K562 (cell line): Measurements from ENCODE around the gene ANO7. TPM values are rescaled to one million over a fixed set of nuclear protein-coding genes. Genes with fewer than 3 reads are reported as not detected.

Experiments used
- ARID3B ChIP-seq: fragments of 250-450 bp; sonication (Bioruptor Pico); IDR thresholded peaks from 2 replicates; pipeline ENCODE4 v1.4.0; 2020; ENCODE audit warnings: borderline replicate concordance
- CREM ChIP-seq: IDR thresholded peaks from 2 replicates; pipeline ENCODE4 v1.6.1; 2014; ENCODE audit warnings: antibody characterized with exemption, low read depth
- CXXC5 ChIP-seq: fragments of 250-450 bp; sonication (Bioruptor Pico); IDR thresholded peaks from 2 replicates; pipeline ENCODE4 v1.8.0; 2022; ENCODE audit warnings: inconsistent platforms, mild to moderate bottlenecking, moderate library complexity
- ETS2 ChIP-seq: IDR thresholded peaks from 2 replicates; pipeline ENCODE4 v1.6.1; 2016; ENCODE audit warnings: borderline replicate concordance, missing genetic modification characterization, mild to moderate bottlenecking, moderate library complexity, missing compliant biosample characterization; ENCODE audit not compliant: poor library complexity, severe bottlenecking
- FOSL1 ChIP-seq: fragments of 200-800 bp; sonication (Bioruptor generic); conservative IDR thresholded peaks from 2 replicates; pipeline ENCODE4 v1.6.1; 2016; ENCODE audit warnings: missing genetic modification characterization, missing compliant biosample characterization
- FOXM1 ChIP-seq, 2 experiments: fragments of 450-650 bp in 1 of 2; sonication (generic) in 1 of 2; formaldehyde crosslinking in 1 of 2; IDR thresholded peaks; 2 replicates each; pipeline versions ENCODE4 v1.6.1 to v1.9.0; 2017 to 2022; ENCODE audit warnings: low read depth in 2 of 2, mild to moderate bottlenecking in 2 of 2, missing genetic modification reagents in 1 of 2, moderate library complexity in 1 of 2
- KDM1A ChIP-seq, 2 experiments: fragments of 450-650 bp; IDR thresholded peaks; 2 replicates each; pipeline ENCODE4 v1.6.1; 2016; ENCODE audit warnings: mild to moderate bottlenecking in 2 of 2
- MYC ChIP-seq, 2 experiments: fragments of 250-450 bp in 1 of 2; sonication (Bioruptor Pico) in 1 of 2; IDR thresholded peaks; 2 replicates each; pipeline versions ENCODE4 v1.5.1 to v1.6.1; 2012 to 2021; ENCODE audit warnings: low read depth in 2 of 2, borderline replicate concordance in 1 of 2, improper control_type of control experiment in 1 of 2, low read length in 1 of 2, mild to moderate bottlenecking in 1 of 2, moderate library complexity in 1 of 2
- OTX1 ChIP-seq: fragments of 450-650 bp; formaldehyde crosslinking; IDR thresholded peaks from 2 replicates; pipeline ENCODE4 v1.4.0; 2022; ENCODE audit warnings: mild to moderate bottlenecking
- PURB ChIP-seq: sonication (generic); formaldehyde crosslinking; IDR thresholded peaks from 2 replicates; pipeline ENCODE4 v1.9.0; 2021; ENCODE audit warnings: low read depth, mild to moderate bottlenecking, missing genetic modification reagents
- RBBP5 ChIP-seq: fragments of 200-600 bp; sonication (generic); IDR thresholded peaks from 2 replicates; pipeline ENCODE4 v1.6.1; 2012; ENCODE audit warnings: borderline replicate concordance, mild to moderate bottlenecking, low read length, control low read depth, inconsistent platforms; ENCODE audit not compliant: insufficient read depth, poor library complexity, severe bottlenecking
- SNIP1 ChIP-seq: fragments of 450-650 bp; IDR thresholded peaks from 2 replicates; pipeline ENCODE4 v1.7.1; 2017; ENCODE audit warnings: low read depth, mild to moderate bottlenecking
- SREBF2 ChIP-seq: sonication (generic); formaldehyde crosslinking; IDR thresholded peaks from 2 replicates; pipeline ENCODE4 v1.4.0; 2020; ENCODE audit warnings: mild to moderate bottlenecking, missing genetic modification reagents
- SRF ChIP-seq, 2 experiments: fragments of 250-450, 450-650 bp in 1 of 2; sonication (Bioruptor Pico) in 1 of 2; sonication (generic) in 1 of 2; formaldehyde crosslinking; IDR thresholded peaks; 2 replicates each; pipeline versions ENCODE4 v1.5.0 to v1.5.1; 2020 to 2022; ENCODE audit warnings: mild to moderate bottlenecking in 1 of 2, missing genetic modification reagents in 1 of 2
- ZBTB49 ChIP-seq: sonication (generic); formaldehyde crosslinking; IDR thresholded peaks from 2 replicates; pipeline ENCODE4 v1.8.0; 2022; ENCODE audit warnings: missing genetic modification reagents, mild to moderate bottlenecking, borderline replicate concordance
- ZBTB5 ChIP-seq: fragments of 450-650 bp; IDR thresholded peaks from 2 replicates; pipeline ENCODE4 v1.6.1; 2017; ENCODE audit warnings: antibody characterized with exemption
- ZNF133 ChIP-seq: fragments of 250-450 bp; sonication (Bioruptor Pico); IDR thresholded peaks from 2 replicates; pipeline ENCODE4 v1.4.0; 2020; ENCODE audit warnings: mild to moderate bottlenecking
- ZNF165 ChIP-seq: fragments of 250-450 bp; sonication (Bioruptor Pico); IDR thresholded peaks from 2 replicates; pipeline ENCODE4 v1.4.0; 2020; ENCODE audit warnings: borderline replicate concordance
- ZNF263 ChIP-seq: sonication (generic); formaldehyde crosslinking; IDR thresholded peaks from 2 replicates; pipeline ENCODE4 v1.8.0; 2022; ENCODE audit warnings: mild to moderate bottlenecking, missing genetic modification reagents, borderline replicate concordance
- ZNF511 ChIP-seq: sonication (generic); formaldehyde crosslinking; IDR thresholded peaks from 2 replicates; pipeline ENCODE4 v1.8.0; 2022; ENCODE audit warnings: mild to moderate bottlenecking, missing genetic modification reagents
- polyA plus RNA-seq, 8 experiments: library from polyadenylated mRNA; depleted of rRNA in 4 of 8; stranded (reverse) in 5 of 8; unstranded in 3 of 8; fragments of >200 nt; fragmentation: Nextera tagmentation in 2 of 8; fragmentation: Illumina TruSeq in 1 of 8; extraction: Ambion mirVana in 2 of 8; extraction: Trizol in 1 of 8; gene quantifications; 2 replicates each; pipeline versions ENCODE4 v1.2.1 to v1.2.3, GENCODE V29; 2011 to 2014; ENCODE audit warnings: inconsistent platforms in 1 of 8, missing spikeins in 1 of 8
- total RNA-seq, 7 experiments: library from RNA; depleted of rRNA in 6 of 7; stranded (reverse); fragments of >200 nt in 6 of 7; fragmentation: Illumina TruSeq in 2 of 7; extraction: Trizol in 2 of 7; gene quantifications; 2 replicates each; pipeline versions ENCODE4 v1.2.1 to v1.2.3, GENCODE V29; 2011 to 2021; ENCODE audit warnings: low replicate concordance in 1 of 7

The ANO7 gene
- total and polyA plus RNA-seq, 9 of the 15 experiments (the other 6 are each of a cell fraction or from before 2014, with no cell fraction given): 0.28 to 5.1 (median 1.1) TPM

GRCh38 chr2:241148891-241149674, 39.4 kb upstream of the ANO7 start, which contains the start of gene PASK (continued):
- no peak for TF ChIP-seq ARID3B (CRISPR knock-in tag)
- no peak for TF ChIP-seq FOSL1 (tag)
- peak; percentile 19; the same call in 1 of the 2 replicates for TF ChIP-seq CREM
- no peak for TF ChIP-seq KDM1A (IDR thresholded peaks at IDR 0.05)
- no peak for TF ChIP-seq ZNF133
- TF ChIP-seq RBBP5: peak; percentile 82
- TF ChIP-seq ZNF263 (CRISPR knock-in tag): no peak
- peak; percentile 48; the same call in 1 of the 2 replicates for TF ChIP-seq ZNF511 (CRISPR knock-in tag)
- no peak for TF ChIP-seq ZBTB5
- TF ChIP-seq FOXM1 (IDR thresholded peaks at IDR 0.05; ENCODE audit: low read depth): no peak
- TF ChIP-seq FOXM1 (CRISPR knock-in tag; IDR thresholded peaks at IDR 0.05; ENCODE audit: low read depth): 0 out of 2 replicates have a peak, but pooled peaks have one; percentile 0
- TF ChIP-seq CXXC5: peak; percentile 45
- no peak for TF ChIP-seq OTX1 (CRISPR knock-in tag)
- TF ChIP-seq SREBF2 (CRISPR knock-in tag): no peak
- TF ChIP-seq ZBTB49 (CRISPR knock-in tag): no peak
- 0 out of 2 replicates have a peak, but pooled peaks have one; percentile 11 for TF ChIP-seq SNIP1
- no peak for TF ChIP-seq ZNF165 (CRISPR knock-in tag)
- TF ChIP-seq MYC (IDR thresholded peaks at IDR 0.05; ENCODE audit: low read depth, low read length): peak; percentile 40
- no peak for TF ChIP-seq MYC (CRISPR knock-in tag; IDR thresholded peaks at IDR 0.05; ENCODE audit: borderline replicate concordance, low read depth)
- TF ChIP-seq SRF (CRISPR knock-in tag; IDR thresholded peaks at IDR 0.05): no peak
- no peak for TF ChIP-seq ETS2 (tag)
- TF ChIP-seq PURB (CRISPR knock-in tag): no peak
